GM19351 (cell line): ENCODE results near the gene RAP2A.

Experiments
- ATAC-seq: cut with Tn5 transposase; IDR thresholded peaks from one replicate; pipeline ENCODE4 v1.9.1; 2021; ENCODE audit warnings: mild to moderate bottlenecking, moderate library complexity; ENCODE audit not compliant: unreplicated experiment

The RAP2A gene

GRCh38 chr13:97446448-97446847 lies 12.5 kb downstream of the RAP2A start:
- ATAC-seq, result no peak

GRCh38 chr13:97448503-97449251 lies 14.7 kb downstream of the RAP2A start:
- ATAC-seq, result no peak

- ATAC-seq, result no peak
Measured at GRCh38 chr13:97454699-97455098, 20.7 kb downstream of the RAP2A start.

- no peak for ATAC-seq
Measured at GRCh38 chr13:97456047-97456446, 22.1 kb downstream of the RAP2A start.

- ATAC-seq, result peak; percentile 28
Measured at GRCh38 chr13:97459215-97459777, 25.3 kb downstream of the RAP2A start.

- peak; percentile 90 for ATAC-seq
Measured at GRCh38 chr13:97460004-97460775, 26.2 kb downstream of the RAP2A start.

- ATAC-seq, result no peak
Measured at GRCh38 chr13:97460853-97461252, 26.9 kb downstream of the RAP2A start.

GRCh38 chr13:97464561-97464960 lies 30.6 kb downstream of the RAP2A start:
- ATAC-seq, result no peak

- ATAC-seq, result no peak
Measured at GRCh38 chr13:97466722-97467121, 32.8 kb downstream of the RAP2A start.

- ATAC-seq, result no peak
Measured at GRCh38 chr13:97468331-97468730, 34.4 kb downstream of the RAP2A start.

- no peak for ATAC-seq
Measured at GRCh38 chr13:97471711-97472110, 37.7 kb downstream of the RAP2A start.

GRCh38 chr13:97474349-97474980 lies 40.5 kb downstream of the RAP2A start:
- ATAC-seq, result no peak

- no peak for ATAC-seq
Measured at GRCh38 chr13:97475011-97475410, 41.0 kb downstream of the RAP2A start.

- ATAC-seq, result no peak
Measured at GRCh38 chr13:97477844-97478243, 43.9 kb downstream of the RAP2A start.

GRCh38 chr13:97478247-97478646 lies 44.3 kb downstream of the RAP2A start:
- ATAC-seq, result no peak

GRCh38 chr13:97483465-97483864 lies 49.5 kb downstream of the RAP2A start:
- no peak for ATAC-seq

- ATAC-seq, result no peak
Measured at GRCh38 chr13:97484301-97484700, 50.3 kb downstream of the RAP2A start.

GRCh38 chr13:97485320-97485719 lies 51.4 kb downstream of the RAP2A start:
- ATAC-seq, result no peak

- ATAC-seq, result no peak
Measured at GRCh38 chr13:97490702-97491307, 56.8 kb downstream of the RAP2A start.

- no peak for ATAC-seq
Measured at GRCh38 chr13:97491452-97491851, 57.5 kb downstream of the RAP2A start.

GRCh38 chr13:97492257-97492656 lies 58.3 kb downstream of the RAP2A start:
- ATAC-seq, result peak; percentile 63
